IPS DF 4.7 (cell line): ENCODE results near the gene COA8.
"Not testable (repeated sequence)": the region's sequence is repeated elsewhere in the genome, so short reads cannot be mapped to it uniquely, and the experiment has no call there.

ENCODE experiments used
- DNase-seq: peaks from one replicate; pipeline ENCODE4 v3.0.0-alpha.2; 2013; ENCODE audit warnings: low spot score; ENCODE audit errors: extremely low read depth

The COA8 gene

DNA sequence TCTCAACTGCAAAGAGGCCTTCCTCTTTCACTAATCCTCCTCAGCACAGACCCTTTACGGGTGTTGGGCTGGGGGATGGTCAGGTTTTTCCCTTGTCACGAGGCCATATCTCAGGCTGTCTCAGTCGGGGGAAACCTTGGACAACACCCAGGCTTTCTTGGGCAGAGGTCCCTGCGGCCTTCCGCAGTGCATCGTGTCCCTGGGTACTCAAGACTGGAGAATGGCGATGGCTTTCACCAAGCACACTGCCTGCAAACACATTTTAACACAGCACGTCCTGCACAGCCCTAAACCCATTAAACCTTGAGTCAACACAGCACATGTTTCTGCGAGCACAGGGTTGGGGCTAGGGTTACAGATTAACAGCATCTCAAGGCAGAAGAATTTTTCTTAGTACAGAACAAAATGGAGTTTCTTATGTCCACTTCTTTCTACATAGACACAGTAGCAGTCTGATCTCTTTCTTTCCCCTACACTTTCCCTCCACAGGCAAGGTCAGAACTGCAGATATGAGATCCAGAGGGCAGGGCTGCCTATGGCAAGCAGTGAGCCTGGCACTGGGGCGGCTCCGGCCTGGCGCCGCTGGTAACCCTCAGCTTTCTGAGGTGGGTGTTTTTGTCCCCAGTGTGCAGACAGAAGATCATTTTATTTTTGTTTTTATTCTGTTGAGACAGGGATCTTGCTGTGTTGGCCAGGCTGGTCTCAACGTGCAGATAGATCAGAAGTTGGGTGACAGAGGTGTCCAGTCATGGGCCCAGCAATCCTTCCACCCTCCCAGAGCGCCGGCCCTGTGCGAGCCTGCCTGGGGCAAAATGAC lies 37.1 kb upstream of the COA8 start:
- not testable (repeated sequence) for DNase-seq

- DNase-seq, result no peak
Measured at GRCh38 chr14:103526247-103526913, 36.4 kb upstream of the COA8 start.

- no peak for DNase-seq
Measured at GRCh38 chr14:103526914-103527248, 35.9 kb upstream of the COA8 start.

DNA sequence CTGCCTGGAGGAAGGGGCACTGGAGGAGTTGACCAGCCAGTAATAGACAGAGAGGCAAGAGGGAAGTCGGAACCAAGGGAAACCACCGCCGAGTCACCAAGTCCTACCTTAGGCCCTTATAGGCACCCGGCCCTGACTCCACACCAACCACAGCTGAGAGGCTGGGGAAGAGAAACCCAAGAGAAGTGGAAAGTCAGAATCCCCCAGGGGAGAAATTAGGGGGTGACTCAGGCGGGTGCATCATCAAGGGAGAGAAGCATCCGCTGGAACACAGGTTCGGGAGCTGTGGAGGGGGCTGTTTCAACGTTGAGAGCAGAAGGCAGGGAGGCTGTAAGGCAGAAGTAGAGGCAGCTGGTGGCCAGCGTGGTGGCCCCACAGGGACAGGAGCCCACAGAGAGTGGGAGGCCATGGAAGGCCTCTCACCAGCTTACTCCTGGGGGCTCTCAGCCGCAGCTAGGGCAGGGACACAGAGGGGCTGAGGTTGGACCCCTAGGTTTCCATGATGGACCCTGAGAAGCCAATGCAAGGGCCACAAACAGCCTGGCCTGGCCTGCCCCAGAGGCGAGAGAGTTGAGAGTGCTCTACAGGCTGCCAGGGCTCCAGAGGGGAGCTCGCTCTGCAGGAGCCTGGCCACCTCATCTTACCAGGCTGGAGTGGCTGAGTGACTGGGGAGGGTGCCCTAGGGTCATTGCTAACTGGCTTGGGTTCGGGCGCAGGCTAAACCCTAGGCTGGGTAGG lies 35.2 kb upstream of the COA8 start:
- DNase-seq, result no peak

DNA sequence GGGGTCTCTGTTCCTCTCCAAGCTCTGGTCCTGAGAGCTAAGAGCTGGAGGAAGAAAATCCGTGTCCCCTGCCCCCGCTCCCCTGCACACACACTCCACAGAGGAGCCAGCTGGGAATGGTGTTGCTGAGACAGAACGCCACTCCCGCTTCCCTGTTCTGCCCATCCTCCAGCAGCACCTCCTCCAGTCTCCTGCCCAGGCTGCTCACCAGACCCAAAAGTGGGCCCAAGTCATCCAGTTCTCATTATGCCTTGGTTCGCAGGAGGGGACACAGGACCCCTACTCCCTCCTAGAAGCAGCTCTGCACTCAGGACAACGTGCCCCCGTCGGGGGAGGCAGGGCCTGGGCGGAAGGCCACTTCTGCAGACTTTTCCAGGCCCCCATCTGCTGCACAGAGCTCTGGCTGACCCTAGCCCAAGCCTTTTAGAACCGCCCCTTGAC lies 34.6 kb upstream of the COA8 start:
- DNase-seq, result no peak

- no peak for DNase-seq
Measured at GRCh38 chr14:103528587-103529382, 34.0 kb upstream of the COA8 start, which contains the start of gene TRMT61A. TSS of gene TRMT61A (plus strand) at chr14:103529196. CDS start at chr14:103529979, 783 bp downstream.

DNA sequence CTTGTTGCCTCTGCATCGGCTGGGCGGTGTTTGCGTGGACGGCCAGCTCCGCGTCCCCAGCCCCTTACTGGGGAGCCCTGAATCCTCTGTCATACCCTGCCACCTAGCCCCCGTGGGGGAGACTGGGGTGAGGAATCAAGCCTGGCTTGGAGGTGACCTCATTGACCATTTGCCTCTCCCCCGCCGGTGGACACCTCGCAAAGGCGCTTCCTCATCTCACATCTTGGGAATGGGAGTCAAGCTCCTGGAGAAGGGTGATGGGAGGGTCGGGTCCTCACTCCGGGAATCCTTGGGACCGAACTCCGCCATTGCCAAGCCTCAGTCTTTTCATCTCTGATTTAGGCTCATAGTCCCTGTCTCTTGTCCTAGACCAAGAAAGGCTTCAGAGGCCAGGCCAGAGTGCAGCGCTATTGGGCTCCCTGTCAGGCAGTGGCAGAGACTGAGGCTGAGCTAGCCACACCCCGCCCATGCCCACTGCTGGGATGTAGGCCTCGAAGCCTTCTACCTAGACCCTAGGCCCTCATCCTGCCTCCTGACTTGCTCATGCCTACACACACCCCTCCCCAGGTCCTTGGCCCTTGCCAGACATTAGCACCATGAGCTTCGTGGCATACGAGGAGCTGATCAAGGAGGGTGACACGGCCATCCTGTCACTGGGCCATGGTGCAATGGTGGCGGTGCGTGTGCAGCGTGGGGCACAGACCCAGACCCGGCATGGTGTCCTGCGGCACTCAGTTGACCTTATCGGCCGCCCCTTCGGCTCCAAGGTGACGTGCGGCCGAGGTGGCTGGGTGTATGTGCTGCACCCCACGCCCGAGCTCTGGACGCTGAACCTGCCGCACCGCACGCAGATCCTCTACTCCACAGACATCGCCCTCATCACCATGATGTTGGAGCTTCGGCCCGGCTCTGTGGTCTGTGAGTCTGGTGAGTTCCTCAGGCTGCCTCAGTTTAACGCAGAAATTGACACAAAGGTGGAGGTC lies 33.1 kb upstream of the COA8 start:
- no peak for DNase-seq

DNA sequence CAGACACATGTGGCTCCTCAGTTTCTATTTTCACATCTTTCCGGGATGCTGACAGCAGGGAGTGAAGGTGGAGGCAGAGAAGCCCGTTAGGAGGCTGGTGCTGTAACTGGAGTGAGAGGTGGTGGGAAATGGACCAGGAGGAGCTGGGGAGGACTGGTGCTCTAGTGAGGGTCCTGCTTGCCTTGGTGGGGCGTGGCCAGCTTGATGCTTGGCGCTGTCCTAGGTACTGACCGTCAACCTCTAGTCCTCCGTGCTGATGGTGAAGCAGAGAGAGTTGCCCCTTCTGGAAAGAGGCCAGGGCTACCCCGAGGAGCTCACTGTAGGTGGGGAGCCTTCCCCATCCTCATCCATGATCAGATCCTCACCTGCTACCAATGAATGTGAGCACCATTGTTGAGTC lies 32.4 kb upstream of the COA8 start:
- no peak for DNase-seq

DNA sequence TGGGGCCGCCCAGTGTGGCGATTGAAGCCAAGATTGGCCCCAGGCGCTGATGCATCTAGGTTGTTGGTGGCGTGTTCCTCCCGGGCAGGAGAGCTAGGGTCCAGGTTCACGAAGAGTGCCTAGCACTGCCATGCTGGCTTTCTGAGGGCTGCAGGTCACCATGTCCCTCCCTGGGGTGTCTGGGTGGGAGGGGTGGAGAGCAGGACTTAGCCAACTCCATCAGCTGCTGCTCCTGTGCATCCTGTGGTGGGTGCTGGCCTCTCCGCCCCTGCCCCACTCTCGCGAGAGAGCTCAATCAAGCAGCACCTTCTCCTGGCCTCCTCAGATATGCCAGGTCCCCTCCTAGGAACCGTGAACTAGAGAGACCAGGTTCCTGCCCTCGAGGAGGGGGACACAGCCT lies 31.9 kb upstream of the COA8 start:
- no peak for DNase-seq

GRCh38 chr14:103531421-103532215 lies 31.1 kb upstream of the COA8 start:
- DNase-seq, result no peak

- no peak for DNase-seq
Measured at GRCh38 chr14:103532216-103533136, 30.3 kb upstream of the COA8 start.

DNA sequence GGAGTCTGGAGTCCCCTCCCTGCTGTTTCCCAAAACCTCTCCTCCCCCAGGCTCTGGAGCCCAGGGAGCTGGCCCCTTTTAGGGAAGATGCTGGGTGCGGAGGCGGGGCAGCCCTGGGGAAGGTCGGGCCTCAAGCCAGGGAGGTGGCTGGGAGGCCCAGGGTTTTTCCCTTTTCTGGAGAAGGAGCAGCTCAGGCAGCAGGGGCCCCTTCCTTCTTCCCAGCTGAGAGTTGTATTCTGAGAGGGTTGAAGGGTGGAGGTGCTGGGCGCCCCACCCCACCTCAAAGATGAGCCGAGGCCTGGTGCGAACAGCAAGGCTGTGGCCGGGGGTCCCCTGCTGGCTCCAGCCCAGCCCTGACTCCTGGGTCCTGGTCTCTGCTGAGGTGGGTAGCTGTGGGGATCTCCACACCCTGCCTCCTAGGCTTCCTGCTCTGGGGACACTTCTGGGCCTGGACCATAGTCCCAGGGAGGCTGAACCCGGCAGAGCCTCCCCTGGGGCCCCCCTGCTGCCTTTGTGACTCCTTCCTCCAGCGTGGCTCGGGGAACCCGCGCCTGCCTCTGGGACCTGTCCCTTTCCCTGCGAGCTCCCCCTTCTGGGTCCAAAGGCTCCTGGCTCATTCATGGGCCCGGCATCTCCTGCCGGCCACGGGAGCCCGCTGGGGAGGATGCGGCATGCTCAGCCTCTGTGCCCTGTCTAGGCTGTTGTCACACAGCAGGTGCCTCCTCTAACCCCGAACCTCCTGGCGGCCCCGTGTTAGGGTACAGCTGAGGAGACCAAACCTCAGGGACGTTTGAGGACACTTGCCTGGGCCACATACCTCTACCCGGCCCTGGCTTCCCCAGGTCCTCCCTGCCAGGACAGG lies 29.4 kb upstream of the COA8 start:
- DNase-seq, result no peak

GRCh38 chr14:103533999-103534575 lies 28.7 kb upstream of the COA8 start:
- no peak for DNase-seq

GRCh38 chr14:103534576-103535061 lies 28.1 kb upstream of the COA8 start:
- DNase-seq, result no peak

DNA sequence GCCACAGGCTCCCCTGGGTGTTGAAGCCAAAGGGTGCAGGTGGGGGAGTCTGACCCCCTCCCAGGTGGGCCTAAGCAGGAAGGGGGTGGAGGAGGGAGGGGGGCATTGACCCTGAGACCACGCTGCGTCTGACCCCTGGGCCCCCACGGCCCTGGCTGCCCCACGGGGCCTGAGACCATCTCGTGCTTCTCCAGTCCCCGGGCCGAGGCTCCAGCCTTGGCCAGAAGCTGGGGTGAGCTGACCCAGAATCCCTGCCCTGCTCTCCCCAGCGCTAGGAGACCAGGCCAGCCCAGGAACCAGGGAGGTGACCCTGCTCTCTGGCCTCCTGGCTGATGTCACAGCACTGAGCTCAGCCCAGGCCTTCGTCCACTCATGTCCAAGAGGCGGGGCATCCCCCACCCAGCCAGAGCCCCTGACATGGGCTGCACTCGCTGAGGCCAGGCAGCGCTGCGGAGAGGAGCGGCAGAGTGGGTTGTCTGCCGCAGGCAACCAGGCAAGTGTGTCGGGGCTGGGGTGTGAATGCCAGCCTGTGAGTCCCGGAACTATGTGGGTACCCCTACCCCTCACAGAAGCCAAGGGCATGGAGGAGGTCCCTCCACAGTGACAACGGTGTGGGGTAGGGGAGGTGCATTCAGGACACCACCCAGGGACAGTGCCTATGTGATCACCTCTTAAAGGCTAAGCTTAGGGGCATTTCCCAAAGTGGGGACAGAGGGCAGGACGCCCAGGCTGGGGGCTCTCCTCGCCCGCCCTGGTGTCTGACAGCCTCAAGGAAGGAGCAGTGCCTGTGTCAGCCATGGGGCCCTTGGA lies 27.5 kb upstream of the COA8 start:
- DNase-seq, result no peak
